ENCODE results near the gene U2AF2. TPM values are rescaled to one million over a fixed set of nuclear protein-coding genes. Genes with fewer than 3 reads are reported as not detected.

Gene U2AF2
- total and polyA plus RNA-seq, 9 of the 15 experiments (the other 6 are each of a cell fraction or from before 2014, with no cell fraction given): 3.0 to 331 (median 157) TPM

GRCh38 chr19:55712804-55713631 is 58.2 kb downstream of the U2AF2 start:
- in situ Hi-C loops (cut with MboI): no loop called here
- 21% methylated on average over 2 of the region's 3 CpGs for WGBS (ENCODE audit: insufficient coverage, low coverage, missing lambda C conversion rate)

More at GRCh38 chr19:55712804-55713631, 58.2 kb downstream of the U2AF2 start:
- Histone ChIP-seq H4K20me1 (replicated peaks; ENCODE audit: control insufficient read depth, insufficient read depth, low read length) (no peaks in the 10 kb centered on the region), H3K79me2 (ENCODE audit: control insufficient read depth, insufficient read depth, low read length) (no peaks in the 10 kb centered on the region), H3K27me3 (ENCODE audit: control insufficient read depth in 2 of 2, insufficient read depth in 2 of 2, low read length in 2 of 2) (peaks cover 8 to 34% of the 10 kb centered on the region in 2 experiments; a peak in 4 of 5 replicates), H2AFZ (ENCODE audit: low read depth, low read length) (no peak overlapping the region), H3K9ac (ENCODE audit: insufficient read depth in 1 of 2, low read depth in 2 of 2, low read length in 2 of 2) (no peak overlapping the region), H3K9me1 (ENCODE audit: control insufficient read depth, insufficient read depth, low read length) (no peaks in the 10 kb centered on the region), H3K36me3 (ENCODE audit: control insufficient read depth, insufficient read depth, low read length) (no peaks in the 10 kb centered on the region), H3K4me1 (replicated peaks in 1 of 2; ENCODE audit: control insufficient read depth in 2 of 2, insufficient read depth in 2 of 2, low read length in 2 of 2) (no peaks in the 10 kb centered on the region; a peak in 1 of 5 replicates), H3K4me2 (ENCODE audit: insufficient read depth, low read length) (no peak overlapping the region), H3K4me3 (no peak overlapping the region), H3K27ac (ENCODE audit: extremely low read depth, low read depth, low read length) (no peak overlapping the region), H3K9me3 (replicated peaks; ENCODE audit: control insufficient read depth, insufficient read depth, low read depth, low read length) (no peaks in the 10 kb centered on the region; the same call in 1 of the 2 replicates)
- BruUV-seq (replicated peaks): no TSS peak
- DNase-seq (ENCODE audit: extremely low read depth in 1 of 4, low spot score in 3 of 4) (no peak), ATAC-seq (no peak), FAIRE-seq (no peak)
- no peak for TF ChIP-seq TBP (optimal IDR thresholded peaks at IDR 0.05; ENCODE audit: low read depth, low read length)
- TF ChIP-seq ZNF263 (CRISPR knock-in tag; IDR thresholded peaks at IDR 0.05; ENCODE audit: borderline replicate concordance): 0 out of 2 replicates have a peak, but pooled peaks have one; percentile 28
- peak; percentile 39 for TF ChIP-seq PCBP2 (IDR thresholded peaks at IDR 0.05; ENCODE audit: low read depth, low read length, poor library complexity, severe bottlenecking)
- TF ChIP-seq HNRNPK (IDR thresholded peaks at IDR 0.05; ENCODE audit: low read depth, low read length, poor library complexity, severe bottlenecking): peak; percentile 76
- TF ChIP-seq CBX1 (IDR thresholded peaks at IDR 0.05; ENCODE audit: low read depth): no peak
- no peak for TF ChIP-seq ZNF511 (CRISPR knock-in tag; IDR thresholded peaks at IDR 0.05)
- POLR2A ChIA-PET: no interaction called here
- CTCF ChIA-PET (ENCODE audit: low intra/inter-chr PET ratio): no interaction called here
- intact Hi-C loops (cut with micrococcal nuclease): no loop called here

Data from K562 (cell line).